ENCODE results near the gene PPP4R1.

PPP4R1 gene

GRCh38 chr18:9506046-9506792, 108.1 kb downstream of the PPP4R1 start:
- TF ChIP-seq JUND (IDR thresholded peaks at IDR 0.05; ENCODE audit: low read depth) = no peak
- DNase-seq (ENCODE audit: low read depth in 1 of 2, low spot score in 1 of 2) = peak in 1 of 2 experiments; percentile 13
- in situ Hi-C loops (cut with HindIII; ENCODE audit: low pct_unique_long_range_greater_than_20kb, low sequenced_read_pairs) = no loop called here

All from T47D (cell line).